Endothelial cell of hepatic sinusoid (primary cell): Measurements from ENCODE around the gene CCDC187.

Source experiments
- in situ Hi-C: cut with HindIII; loops from 2 replicates; pipeline ENCODE4 v1.10.0; 2017; ENCODE audit warnings: low sequenced_read_pairs

Gene CCDC187

DNA sequence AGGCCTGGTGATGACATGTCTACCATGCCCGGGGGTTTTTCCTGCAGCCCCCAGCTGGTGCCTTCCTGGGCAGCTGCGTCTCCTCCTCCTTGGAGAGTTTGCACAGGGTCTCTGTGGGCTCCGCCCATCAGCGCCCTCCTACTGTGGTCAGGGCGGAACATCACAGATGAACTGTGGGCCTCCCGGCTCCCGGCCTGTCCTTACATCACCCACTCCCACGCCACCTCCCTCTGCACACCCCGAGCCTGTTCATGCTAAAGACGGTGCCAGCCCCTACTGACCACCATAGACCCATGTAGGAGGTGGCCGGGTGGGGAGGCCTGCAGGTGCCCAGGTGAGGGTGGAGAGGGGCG lies 36.0 kb upstream of the CCDC187 start:
- in situ Hi-C loops, result no loop called here

DNA sequence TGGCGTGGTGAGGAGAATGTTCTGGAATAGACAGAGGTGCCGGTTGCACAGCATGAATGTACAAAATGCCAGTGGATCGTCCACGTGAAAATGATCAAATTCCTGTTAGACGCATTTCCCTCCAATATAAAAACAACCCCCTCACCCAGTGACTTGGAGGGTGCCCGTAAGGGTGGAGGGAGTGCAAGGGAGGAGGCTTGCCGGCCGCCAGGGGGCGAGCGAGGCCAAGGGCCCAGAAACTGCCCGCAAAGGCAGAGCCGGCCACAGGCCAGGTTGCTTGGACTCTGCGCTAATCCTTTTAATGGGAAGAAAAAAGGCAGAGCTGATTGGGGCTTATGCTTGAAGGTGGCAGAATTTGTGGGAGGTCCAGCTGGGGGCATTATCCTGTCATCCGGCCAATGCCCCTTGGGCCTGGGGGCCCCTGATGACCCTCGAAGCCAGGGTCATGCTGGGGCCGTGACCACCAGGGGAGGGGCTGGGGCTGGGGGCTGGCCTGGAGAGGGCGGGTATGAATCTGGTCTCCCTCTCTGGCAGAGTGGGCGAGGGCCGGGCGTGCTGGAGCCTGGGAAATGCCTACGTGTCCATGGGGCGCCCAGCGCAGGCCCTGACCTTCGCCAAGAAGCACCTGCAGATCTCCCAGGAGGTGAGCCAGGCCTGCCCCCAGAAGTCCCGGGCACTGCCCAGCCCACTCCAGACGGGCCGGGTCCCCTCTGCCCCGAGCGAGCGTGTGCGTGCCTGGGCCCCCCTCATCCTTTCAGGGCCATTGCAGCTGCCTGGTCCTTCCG lies 35.5 kb upstream of the CCDC187 start:
- in situ Hi-C loops, result no loop called here

DNA sequence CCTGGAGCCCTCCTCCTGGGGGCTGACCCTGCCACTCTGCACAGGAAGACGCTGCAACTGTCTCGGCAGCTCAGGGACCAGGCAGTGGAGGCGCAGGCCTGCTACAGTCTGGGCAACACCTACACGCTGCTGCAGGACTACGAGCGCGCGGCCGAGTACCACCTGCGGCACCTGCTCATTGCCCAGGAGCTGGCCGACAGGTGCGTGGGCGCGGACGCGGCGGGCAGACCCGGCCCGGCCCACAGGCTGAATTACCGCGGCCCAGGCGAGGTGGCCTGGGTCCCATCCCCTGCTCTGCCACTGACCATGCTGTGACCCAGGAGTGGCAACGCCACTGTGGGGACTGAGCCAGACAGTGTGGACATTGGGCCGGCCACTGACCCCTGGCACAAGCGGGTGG lies 34.6 kb upstream of the CCDC187 start:
- in situ Hi-C loops, result no loop called here

DNA sequence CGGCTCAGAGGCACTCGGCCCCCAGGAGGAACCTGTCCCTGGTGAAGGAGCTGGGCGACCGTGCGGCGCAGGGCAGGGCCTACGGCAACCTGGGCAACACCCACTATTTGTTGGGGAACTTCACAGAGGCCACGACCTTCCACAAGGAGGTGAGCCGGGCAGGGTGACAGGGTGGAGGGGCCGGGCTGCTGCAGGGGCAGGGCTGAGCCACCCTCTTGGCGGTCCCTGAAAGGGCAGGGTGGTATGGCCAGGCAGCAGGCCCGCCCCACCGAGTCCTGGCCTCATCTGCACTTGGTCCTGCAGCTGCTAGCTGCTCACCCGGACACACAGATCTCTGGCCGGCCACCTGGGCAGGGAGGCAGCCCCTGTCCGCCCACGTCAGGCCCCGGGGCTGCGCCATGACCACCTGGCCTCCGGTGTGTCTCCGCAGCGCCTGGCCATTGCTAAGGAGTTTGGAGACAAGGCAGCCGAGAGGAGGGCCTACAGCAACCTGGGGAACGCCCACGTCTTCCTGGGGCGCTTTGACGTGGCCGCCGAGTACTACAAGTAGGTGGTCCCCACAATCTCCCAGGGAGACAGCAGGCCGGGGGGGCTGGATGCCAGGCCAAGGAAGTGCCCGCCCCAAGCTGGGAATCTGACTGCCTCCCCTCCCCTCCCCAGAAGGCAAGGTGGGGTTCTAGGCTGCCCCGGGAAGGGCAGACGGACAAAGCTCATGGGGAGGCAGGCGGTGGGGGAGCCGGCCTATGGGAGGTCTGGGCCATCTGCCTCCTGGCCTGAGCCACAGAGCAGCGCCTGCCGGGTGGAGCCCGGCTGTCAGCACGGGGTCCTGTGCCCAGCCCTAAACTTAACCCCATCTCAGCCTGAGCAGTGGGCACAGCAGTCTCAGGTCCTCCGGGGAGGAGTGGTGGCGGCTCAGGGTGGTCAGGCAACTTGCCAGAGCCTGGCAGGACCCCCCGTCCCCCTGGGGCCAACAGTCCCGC lies 33.8 kb upstream of the CCDC187 start:
- in situ Hi-C loops, result no loop called here

DNA sequence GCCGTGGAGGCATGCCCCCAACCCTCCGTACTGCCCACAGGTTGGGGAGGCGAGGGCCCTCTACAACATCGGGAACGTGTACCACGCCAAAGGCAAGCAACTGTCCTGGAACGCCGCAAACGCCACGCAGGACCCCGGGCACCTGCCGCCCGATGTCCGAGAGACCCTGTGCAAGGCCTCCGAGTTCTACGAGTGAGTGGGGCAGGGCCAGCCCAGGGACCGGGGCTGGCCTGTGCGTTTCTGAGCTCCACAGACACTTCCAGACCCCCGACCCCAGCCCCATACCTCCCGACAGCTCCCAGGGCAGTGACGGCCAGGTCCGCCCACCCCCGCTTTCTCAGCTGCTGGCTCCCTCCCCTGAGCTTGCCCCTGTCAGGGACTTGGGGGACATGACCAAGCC lies 33.0 kb upstream of the CCDC187 start:
- in situ Hi-C loops, result no loop called here

DNA sequence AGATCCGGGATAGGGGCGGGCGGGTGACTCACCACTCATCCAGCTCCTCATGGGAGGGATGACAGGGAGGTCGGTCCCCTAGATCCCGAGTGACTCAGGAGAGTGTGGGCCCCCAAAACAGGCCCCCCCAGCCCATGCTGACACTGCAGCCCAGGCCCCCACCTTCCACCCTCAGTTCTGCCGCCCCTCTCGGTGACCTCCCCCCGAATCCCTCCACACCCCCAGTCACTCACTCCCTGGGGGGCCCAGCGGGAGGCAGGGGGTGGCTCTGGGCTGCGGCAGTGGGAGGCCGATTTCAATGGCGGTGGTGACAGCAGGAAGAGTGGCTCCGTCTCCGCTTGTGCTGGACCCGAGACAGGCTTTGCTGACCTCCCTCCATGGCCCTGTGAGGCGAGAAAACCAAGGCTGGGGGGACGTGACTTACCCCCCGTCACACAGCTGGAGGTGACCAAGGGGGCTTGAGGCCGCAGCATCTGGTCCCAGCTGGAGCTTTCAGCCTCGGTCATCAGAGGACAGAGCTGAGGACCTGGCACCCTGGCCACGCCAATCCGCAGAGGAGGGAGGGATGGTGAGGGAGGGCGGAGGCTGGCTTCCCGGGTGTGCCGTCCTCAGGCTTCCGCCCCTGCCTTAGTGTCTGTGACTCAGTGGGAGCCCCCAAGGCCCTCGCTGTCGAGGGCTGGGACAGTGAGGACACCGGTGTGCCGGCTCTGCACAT lies 32.4 kb upstream of the CCDC187 start:
- in situ Hi-C loops, result no loop called here

DNA sequence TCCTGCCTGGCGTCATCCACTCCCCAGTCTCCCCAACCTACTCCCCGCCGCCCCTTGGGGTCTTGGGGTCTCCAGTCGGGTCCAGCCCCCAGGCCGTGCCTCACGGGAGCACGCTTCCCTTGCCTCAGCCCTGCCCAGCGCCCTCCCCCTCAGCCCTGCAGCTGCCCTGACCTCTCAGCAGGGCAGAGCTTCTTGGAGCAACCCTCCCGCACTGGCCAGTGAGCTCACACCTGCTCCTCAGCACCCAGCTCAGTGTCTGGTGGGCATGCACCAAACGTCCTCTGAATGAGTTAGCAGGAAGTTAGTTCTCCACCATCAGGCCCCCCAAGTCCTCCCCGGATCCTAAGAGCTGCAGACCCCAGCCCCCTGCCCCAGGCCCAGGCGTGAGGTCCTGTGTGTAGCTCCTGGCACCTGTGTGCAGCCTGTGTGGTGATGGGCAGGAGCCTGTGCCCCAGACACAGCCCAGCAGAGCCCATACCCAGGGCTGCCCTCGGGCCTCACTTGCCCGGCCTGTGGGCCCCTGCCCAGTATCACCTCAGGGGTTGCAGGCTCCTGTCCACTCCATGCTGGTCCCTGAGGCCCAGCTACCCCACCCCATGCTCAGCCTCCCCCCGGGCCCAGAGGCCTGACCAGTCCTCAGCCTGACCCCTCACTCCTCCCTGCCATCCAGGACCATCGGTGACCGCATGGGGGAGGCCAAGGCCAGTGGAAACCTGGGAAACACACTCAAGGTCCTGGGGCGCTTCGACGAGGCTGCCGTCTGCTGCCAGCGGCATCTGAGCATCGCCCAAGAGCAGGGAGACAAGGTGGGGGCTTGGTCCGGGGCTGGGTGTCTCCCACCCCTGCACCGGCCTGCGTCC lies 31.6 kb upstream of the CCDC187 start:
- in situ Hi-C loops, result no loop called here

DNA sequence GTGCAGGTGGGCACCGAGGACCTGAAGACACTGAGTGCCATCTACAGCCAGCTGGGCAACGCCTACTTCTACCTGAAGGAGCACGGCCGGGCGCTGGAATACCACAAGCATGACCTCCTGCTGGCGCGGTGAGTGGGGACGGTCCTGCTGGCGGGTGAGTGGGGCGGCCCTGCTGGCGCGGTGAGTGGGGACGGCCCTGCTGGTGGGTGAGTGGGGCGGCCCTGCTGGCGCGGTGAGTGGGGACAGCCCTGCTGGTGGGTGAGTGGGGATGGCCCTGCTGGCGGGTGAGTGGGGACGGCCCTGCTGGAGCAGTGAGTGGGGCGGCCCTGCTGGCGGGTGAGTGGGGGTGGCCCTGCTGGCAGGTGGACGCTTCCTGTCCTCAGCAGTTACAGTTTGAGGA lies 30.6 kb upstream of the CCDC187 start:
- in situ Hi-C loops, result no loop called here

DNA sequence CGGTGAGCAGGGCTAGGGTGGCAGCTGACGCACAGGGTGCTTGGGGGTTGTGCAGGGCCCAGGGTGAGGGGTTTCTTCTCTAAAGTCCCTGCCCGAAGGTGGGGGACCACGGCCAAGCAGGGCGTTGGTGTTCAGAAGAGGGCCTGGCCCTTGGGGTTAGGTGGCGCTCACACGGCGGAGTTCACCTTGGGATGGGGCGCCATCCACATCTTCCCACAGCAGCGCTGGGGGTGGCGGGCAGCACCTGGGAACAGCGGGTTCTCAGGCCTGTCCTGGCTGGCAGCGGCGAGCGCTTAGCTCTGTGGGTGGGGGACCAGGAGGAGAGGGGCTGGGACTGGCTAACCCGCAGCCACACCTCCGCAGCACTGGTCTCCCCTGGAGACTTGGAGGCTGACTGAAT lies 29.6 kb upstream of the CCDC187 start:
- in situ Hi-C loops, result no loop called here

DNA sequence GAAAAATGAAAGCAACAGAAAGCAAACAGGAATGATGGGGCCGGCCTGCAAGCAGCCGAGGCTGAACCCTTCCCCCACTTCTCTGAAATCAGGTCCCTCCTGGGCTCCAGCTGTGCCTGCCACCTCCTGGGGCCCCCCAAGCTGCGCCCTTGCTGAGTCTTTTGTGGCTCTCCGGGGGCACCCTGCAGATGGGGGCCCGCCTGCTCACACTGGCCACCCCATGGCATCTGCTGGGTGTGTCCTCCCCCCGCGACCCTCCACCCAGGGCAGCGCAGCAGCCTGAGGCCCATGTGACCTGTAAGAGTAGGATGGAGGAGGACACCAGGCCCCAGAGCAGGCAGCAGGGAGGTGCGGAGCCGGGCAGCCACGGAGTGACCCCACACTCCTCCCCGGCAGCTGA lies 29.2 kb upstream of the CCDC187 start:
- in situ Hi-C loops, result no loop called here

DNA sequence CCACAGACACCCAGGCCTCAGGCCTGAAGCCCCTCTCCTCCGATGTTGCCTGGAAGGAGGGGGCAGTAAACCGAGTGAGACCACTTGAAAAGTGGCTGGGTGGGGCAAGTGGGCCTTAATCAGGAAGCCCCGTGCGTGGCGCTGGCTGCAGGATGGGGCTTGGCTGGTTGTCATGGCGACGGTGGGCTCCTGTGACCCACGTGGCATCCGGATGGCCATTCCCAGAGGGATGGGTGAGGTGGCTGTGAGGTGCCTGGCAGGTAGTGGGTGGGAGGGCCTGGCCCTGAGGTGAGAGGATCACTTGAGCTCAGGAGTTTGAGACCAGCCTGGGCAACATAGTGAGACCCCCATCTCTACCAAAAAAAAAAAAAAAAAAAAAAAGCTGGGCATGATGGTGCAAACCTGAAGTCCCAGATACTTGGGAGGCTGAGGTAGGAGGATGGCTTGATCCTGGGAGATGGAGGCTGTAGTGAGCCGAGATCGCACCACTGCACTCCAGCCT lies 28.6 kb upstream of the CCDC187 start:
- in situ Hi-C loops, result no loop called here

DNA sequence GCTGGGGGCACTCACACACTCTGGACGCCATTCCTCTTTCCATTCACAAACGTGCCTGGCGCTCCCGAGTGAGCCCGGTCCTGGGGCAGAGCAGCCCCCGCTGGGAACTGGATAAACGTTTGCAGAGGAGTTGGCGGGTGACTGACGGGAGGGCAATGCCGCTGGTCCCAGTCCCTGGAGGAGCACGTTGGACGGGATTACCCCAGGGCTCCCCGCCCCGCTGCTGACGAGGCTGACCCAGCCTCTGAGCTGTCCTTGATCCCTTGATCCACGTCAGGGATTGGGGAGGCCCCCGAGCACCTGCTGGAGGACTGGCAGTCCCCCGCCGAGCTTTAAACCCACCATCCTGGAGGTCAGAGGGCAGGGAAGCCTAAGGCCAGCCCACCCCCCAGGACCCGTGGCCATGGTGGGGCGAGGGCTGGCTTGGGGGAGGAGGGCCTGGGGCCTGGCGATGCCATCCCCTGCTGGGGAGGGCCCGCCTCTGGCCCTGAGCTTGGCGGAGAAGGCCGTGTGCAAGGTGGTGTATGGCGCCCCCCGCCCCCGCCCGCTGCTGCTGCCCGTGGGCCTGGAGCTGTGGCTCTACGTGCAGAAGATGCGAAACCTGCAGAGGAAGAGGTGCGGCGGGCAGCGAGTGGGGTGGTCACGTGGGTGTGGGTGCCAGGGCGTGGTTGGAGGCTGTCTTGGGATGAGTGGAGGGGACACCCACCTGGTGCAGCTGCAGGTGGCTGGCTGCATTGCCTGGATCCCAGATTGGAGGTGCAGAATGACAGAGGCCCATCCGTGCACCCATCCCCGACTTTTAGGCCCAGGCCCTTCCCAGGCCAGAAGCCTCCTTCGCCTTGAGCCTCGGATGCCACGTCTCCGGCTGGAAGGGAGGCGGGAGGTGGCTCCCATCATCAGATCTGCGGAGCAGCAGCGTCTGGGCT lies 27.9 kb upstream of the CCDC187 start:
- in situ Hi-C loops, result no loop called here

DNA sequence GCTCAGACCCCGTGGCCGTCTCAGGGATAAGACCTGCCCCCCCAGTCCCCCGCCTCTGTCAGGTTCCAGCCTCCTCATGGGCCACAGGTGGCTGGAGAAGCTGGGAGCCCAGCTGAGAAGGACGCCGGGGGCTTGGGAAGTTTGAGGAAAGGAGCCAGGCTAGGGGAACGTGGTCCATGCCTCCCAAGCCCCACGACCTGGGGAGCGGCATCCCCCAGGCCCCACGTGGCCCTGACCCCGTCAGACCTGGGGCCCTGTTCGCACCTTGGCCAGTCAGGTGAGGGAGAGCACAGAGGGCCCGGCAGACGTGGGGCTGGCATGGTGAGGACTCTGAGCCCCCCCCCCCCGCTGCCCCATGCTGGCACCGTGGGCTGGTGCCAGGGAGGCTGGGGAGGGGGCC lies 27.1 kb upstream of the CCDC187 start:
- in situ Hi-C loops, result no loop called here

DNA sequence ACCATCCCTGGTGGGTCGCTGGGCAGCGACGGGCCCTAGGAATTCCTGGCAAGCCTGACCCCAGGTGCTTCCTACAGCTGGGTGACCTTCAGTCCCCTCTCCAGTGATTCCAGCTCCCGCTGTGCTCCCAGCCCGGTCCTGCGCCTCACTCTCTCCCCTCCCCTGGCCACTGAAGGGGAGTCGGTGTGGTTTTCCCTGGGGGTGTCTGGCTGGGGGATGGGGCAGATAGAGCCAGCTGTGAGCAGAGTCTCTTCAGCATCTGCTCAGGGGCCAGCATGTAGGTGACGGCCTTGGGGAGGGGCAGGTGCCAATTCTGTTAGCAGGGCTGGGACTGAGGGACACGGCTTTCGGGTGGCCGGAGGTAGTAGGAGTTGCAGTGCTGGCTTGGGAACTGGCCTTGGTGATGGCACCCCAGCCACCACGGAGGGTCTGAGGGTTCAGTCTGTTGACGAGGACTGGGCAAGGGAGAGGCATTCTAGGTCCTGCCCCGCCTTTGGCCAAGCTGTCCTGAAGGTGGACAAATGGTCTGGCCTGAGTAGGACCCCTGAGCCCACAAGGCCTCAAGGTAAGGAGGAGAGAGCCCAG lies 26.6 kb upstream of the CCDC187 start:
- in situ Hi-C loops, result no loop called here

DNA sequence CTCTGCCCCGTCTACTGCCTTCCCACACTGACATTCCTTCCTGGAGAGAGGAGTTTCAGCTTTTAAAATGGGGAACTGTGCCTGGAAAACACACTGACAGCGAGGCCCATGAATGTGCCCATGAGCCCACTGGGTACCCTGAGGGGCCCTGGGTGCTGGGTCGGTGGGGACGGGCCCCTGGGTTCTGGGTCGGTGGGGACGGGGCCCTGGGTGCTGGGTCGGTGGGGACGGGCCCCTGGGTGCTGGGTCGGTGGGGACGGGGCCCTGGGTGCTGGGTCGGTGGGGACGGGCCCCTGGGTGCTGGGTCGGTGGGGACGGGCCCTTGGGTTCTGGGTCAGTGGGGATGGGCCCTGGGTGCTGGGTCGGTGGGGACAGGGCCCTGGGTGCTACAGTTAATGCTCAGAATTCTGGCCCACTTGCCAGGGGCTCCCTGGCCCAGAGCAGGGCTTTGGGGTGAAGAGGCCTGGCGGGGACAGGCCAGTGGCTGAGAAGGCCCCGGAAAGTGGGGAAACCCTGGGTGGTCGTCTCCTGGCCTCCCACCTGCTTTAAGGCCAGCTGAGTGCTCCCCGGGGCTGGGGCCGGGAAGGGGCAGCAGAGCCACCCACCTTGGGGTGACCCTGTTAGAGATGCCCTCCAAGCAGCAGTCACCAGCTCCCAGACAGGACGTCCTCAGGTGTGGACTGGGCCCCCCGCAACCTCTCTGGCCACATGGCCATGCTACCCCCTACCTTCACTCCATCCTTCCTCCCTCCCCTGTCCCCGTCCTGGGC lies 25.9 kb upstream of the CCDC187 start:
- in situ Hi-C loops, result no loop called here

DNA sequence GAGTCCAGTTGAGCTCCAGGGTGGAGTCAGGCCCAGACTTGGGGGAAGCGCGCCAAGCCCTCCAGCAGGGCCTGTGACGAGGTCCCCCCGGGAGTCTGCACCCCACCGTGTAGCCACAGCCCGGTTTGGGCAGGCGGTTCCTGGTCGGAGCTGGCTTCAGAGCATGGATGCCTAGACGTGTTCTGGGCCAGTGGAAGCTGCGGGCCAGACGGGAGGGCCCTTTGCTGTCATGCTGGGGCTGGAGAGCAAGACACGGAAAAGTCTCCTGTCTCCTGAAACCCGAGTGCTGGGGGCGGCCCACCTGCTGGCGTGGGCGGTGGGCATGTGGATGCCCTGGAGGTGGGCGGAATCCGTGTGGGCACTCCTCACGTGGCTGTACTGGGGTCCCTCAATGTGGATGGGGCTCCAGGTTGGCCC lies 25.3 kb upstream of the CCDC187 start:
- in situ Hi-C loops, result no loop called here

DNA sequence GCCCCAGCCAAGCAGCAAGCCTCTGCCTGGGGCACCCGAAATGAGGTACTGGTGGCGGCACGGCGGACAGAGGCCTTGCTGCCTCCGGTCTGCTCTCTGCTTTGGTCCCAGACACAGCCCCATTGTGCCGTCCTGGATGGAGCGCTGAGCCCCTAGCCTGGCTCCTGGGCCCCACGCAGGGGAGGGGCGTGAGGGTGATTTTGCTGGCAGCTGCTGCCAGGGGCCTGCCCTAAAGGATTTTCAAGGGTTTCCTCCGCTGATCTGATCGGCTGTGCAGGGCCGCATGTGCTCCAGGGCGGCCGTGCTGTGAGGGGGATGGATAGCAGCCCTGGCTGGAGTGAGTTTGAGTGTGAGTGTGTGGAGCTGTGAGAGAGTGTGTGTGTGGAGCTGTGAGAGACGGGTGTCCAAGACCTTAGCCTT lies 24.7 kb upstream of the CCDC187 start:
- in situ Hi-C loops, result no loop called here

DNA sequence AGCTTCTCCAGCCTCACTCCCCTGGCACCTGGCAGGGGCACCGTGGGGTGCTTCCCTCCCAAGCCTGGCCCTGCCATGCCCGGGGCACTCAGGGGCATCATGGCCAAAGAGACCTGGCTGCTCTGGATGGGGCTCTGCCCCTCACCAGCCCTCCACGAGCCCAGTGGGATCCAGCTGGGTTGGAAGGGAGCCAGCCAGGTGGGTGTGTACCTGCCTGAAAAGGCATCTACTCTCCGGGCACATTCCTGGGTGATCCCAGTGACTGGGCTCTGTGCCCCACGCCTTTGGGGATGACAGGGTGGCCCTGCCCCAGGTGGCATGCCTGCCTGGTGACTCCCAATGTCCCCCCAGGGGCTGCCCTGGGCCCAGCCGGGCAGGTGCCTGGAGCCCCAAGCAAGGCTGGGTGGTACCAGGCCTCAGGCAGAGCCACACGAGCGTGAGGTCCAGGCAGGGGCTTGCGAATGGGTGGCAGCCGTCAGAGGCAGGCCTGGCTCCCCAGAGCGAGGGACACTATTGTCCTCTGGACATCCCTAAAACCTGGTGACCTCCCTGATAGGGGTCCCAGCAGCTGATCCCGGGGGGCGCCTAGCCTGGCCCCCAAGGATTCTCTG lies 24.2 kb upstream of the CCDC187 start:
- in situ Hi-C loops, result no loop called here
